Measurements from ENCODE around the gene CCDC14.

DNA sequence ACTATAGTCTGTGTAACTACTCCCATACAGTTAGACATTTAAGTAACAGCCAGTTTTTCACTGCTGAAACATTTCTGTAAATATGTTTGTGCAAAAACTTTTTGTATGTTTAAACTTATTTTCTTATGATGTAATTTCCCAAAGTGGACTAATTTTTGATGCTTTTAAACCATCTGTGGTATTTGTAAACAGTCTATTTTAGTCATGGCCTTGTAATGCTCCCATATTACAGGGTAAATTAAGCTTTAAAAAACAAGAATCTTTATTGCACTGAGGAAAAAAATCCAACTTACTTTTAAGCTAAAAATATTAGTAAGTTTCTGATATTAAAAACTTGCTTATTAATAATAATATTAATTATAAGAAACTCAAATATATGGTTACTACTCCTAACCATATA lies 13.5 kb downstream of the CCDC14 start:
- TF ChIP-seq, protein P1, sequence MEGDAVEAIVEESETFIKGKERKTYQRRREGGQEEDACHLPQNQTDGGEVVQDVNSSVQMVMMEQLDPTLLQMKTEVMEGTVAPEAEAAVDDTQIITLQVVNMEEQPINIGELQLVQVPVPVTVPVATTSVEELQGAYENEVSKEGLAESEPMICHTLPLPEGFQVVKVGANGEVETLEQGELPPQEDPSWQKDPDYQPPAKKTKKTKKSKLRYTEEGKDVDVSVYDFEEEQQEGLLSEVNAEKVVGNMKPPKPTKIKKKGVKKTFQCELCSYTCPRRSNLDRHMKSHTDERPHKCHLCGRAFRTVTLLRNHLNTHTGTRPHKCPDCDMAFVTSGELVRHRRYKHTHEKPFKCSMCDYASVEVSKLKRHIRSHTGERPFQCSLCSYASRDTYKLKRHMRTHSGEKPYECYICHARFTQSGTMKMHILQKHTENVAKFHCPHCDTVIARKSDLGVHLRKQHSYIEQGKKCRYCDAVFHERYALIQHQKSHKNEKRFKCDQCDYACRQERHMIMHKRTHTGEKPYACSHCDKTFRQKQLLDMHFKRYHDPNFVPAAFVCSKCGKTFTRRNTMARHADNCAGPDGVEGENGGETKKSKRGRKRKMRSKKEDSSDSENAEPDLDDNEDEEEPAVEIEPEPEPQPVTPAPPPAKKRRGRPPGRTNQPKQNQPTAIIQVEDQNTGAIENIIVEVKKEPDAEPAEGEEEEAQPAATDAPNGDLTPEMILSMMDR (IDR thresholded peaks at IDR 0.05; ENCODE audit: insufficient read depth, low read length) = no peak
- no peak for TF ChIP-seq POLR2AphosphoS5 (IDR thresholded peaks at IDR 0.05; ENCODE audit: low read depth)
- TF ChIP-seq REST (IDR thresholded peaks at IDR 0.05; ENCODE audit: insufficient replicate concordance, low read depth) = no peak
- TF ChIP-seq GABPA (IDR thresholded peaks at IDR 0.05; ENCODE audit: low read depth) = no peak
